NB4 (cell line): Measurements from ENCODE around the gene GAGE12D.
"Not testable (repeated sequence)": the region's sequence is repeated elsewhere in the genome, so short reads cannot be mapped to it uniquely, and the experiment has no call there.

Experiments used
- MYC ChIP-seq: IDR thresholded peaks from 2 replicates; pipeline ENCODE4 v1.6.1; 2011; ENCODE audit warnings: low read depth, low read length
- POLR2A ChIP-seq: IDR thresholded peaks from 2 replicates; pipeline ENCODE4 v1.6.1; 2011; ENCODE audit warnings: mild to moderate bottlenecking; ENCODE audit not compliant: insufficient read length; ENCODE audit errors: extremely low read depth
- TF ChIP-seq, protein P1 (sequence below): IDR thresholded peaks from one replicate; pipeline ENCODE4 v1.5.1; 2012; ENCODE audit warnings: low read depth, low read length
- TF ChIP-seq, protein P2 (sequence below): IDR thresholded peaks from 2 replicates; pipeline ENCODE4 v1.6.1; 2011; ENCODE audit warnings: low read depth, low read length

DNA sequence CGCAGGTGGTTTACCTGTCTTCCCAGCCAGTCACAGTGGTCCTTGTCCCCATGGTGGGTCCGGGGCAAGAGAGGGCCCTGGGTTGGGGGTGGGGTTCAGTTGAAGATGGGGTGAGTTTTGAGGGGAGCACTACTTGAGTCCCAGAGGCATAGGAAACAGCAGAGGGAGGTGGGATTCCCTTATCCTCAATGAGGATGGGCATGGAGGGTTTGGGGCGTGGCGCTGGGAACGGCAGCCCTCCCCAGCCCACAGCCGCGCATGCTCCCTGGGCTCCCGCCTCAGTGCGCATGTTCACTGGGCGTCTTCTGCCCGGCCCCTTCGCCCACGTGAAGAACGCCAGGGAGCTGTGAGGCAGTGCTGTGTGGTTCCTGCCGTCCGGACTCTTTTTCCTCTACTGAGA, 9.5 kb downstream of the GAGE12D start, which contains the start of gene GAGE12E:
- TF ChIP-seq, protein P1, sequence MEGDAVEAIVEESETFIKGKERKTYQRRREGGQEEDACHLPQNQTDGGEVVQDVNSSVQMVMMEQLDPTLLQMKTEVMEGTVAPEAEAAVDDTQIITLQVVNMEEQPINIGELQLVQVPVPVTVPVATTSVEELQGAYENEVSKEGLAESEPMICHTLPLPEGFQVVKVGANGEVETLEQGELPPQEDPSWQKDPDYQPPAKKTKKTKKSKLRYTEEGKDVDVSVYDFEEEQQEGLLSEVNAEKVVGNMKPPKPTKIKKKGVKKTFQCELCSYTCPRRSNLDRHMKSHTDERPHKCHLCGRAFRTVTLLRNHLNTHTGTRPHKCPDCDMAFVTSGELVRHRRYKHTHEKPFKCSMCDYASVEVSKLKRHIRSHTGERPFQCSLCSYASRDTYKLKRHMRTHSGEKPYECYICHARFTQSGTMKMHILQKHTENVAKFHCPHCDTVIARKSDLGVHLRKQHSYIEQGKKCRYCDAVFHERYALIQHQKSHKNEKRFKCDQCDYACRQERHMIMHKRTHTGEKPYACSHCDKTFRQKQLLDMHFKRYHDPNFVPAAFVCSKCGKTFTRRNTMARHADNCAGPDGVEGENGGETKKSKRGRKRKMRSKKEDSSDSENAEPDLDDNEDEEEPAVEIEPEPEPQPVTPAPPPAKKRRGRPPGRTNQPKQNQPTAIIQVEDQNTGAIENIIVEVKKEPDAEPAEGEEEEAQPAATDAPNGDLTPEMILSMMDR = not testable (repeated sequence)
- not testable (repeated sequence) for TF ChIP-seq POLR2A, MYC
- TF ChIP-seq, protein P2, sequence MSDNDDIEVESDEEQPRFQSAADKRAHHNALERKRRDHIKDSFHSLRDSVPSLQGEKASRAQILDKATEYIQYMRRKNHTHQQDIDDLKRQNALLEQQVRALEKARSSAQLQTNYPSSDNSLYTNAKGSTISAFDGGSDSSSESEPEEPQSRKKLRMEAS = not testable (repeated sequence)
